IMR-90 (cell line): Measurements from ENCODE around the gene GNG5. TPM values are rescaled to one million over a fixed set of nuclear protein-coding genes. Genes with fewer than 3 reads are reported as not detected.

Experiments used
- ATAC-seq: fragments of 200-7000 bp; cut with Tn5 transposase; 2 replicates; pipeline ENCODE4 v1.9.1; 2020; ENCODE audit warnings: low read depth, mild to moderate bottlenecking, moderate library complexity
- BruUV-seq: library from RNA; stranded (reverse); fragments of 400-500 nt; replicated peaks from 2 replicates; lab custom pipeline; 2021; lab: Mats Ljungman, UMichigan
- CTCF ChIA-PET: fragments of 300-600 bp; formaldehyde crosslinking; extraction: SDS; loops from one replicate; lab custom pipeline; 2021; ENCODE audit warnings: antibody characterized with exemption; lab: Yijun Ruan, JAX
- POLR2A ChIA-PET: fragments of 300-600 bp; sonication (Branson Sonifier 250); formaldehyde crosslinking; loops from one replicate; lab custom pipeline; 2022; ENCODE audit warnings: antibody characterized with exemption; ENCODE audit not compliant: unreplicated experiment; lab: Charles Lee
- DNase-seq: peaks from one replicate; pipeline ENCODE4 v3.0.0; 2013
- H2AFZ ChIP-seq: replicated peaks from 2 replicates; pipeline ENCODE3; 2013; ENCODE audit warnings: low read length, mild to moderate bottlenecking; ENCODE audit not compliant: poor library complexity
- H2AK5ac ChIP-seq: 2 replicates; pipeline ENCODE4 v1.6.1; 2013; ENCODE audit warnings: low read depth, low read length, inconsistent platforms
- H2AK9ac ChIP-seq: replicated peaks from 2 replicates; pipeline ENCODE3; 2013; ENCODE audit warnings: mild to moderate bottlenecking, low read depth, low read length, moderate library complexity; ENCODE audit not compliant: poor library complexity
- H2BK120ac ChIP-seq: 2 replicates; pipeline ENCODE4 v1.6.1; 2013; ENCODE audit warnings: low read depth, low read length, inconsistent platforms
- H2BK15ac ChIP-seq: 3 replicates; pipeline ENCODE4 v1.6.1; 2013; ENCODE audit warnings: low read depth, low read length, inconsistent platforms
- H2BK20ac ChIP-seq: 2 replicates; pipeline ENCODE4 v1.6.1; 2013; ENCODE audit warnings: low read depth, mild to moderate bottlenecking, inconsistent platforms, low read length, moderate library complexity
- H2BK5ac ChIP-seq: 2 replicates; pipeline ENCODE4 v1.6.1; 2013; ENCODE audit warnings: mild to moderate bottlenecking, low read depth, low read length, inconsistent platforms; ENCODE audit not compliant: poor library complexity, severe bottlenecking
- H3K14ac ChIP-seq: replicated peaks from 2 replicates; pipeline ENCODE4 v1.6.1; 2013; ENCODE audit warnings: low read depth, low read length, inconsistent platforms
- H3K18ac ChIP-seq: 2 replicates; pipeline ENCODE4 v1.6.1; 2013; ENCODE audit warnings: low read depth, low read length, control low read depth
- H3K23ac ChIP-seq: 2 replicates; pipeline ENCODE4 v1.6.1; 2013; ENCODE audit warnings: low read depth, low read length, inconsistent platforms
- H3K27ac ChIP-seq: 2 replicates; pipeline ENCODE4 v1.5.1; 2013; ENCODE audit warnings: mild to moderate bottlenecking, control low read depth, low read length; ENCODE audit not compliant: insufficient read depth
- H3K27me3 ChIP-seq: 2 replicates; pipeline ENCODE4 v1.6.1; 2013; ENCODE audit warnings: low read length; ENCODE audit not compliant: control insufficient read depth, insufficient read depth
- H3K36me3 ChIP-seq: 2 replicates; pipeline ENCODE4 v1.6.1; 2013; ENCODE audit warnings: low read length, mixed read lengths; ENCODE audit not compliant: control insufficient read depth, insufficient read depth
- H3K4ac ChIP-seq: 2 replicates; pipeline ENCODE4 v1.6.1; 2013; ENCODE audit warnings: low read depth, low read length, inconsistent platforms
- H3K4me1 ChIP-seq: 2 replicates; pipeline ENCODE4 v1.6.1; 2013; ENCODE audit warnings: low read length, mixed read lengths; ENCODE audit not compliant: control insufficient read depth, insufficient read depth
- H3K4me2 ChIP-seq: 2 replicates; pipeline ENCODE4 v1.6.1; 2013; ENCODE audit warnings: low read depth, mild to moderate bottlenecking, control low read depth, low read length, moderate library complexity
- H3K4me3 ChIP-seq: 2 replicates; pipeline ENCODE4 v1.5.1; 2013; ENCODE audit warnings: low read depth, mild to moderate bottlenecking, control low read depth, low read length, moderate library complexity; ENCODE audit not compliant: insufficient read depth
- H3K56ac ChIP-seq: 2 replicates; pipeline ENCODE4 v1.6.1; 2013; ENCODE audit warnings: low read length, inconsistent platforms; ENCODE audit not compliant: insufficient read depth; ENCODE audit errors: extremely low read depth
- H3K79me1 ChIP-seq, 2 experiments: 2 replicates each; pipeline ENCODE4 v1.6.1; 2013; ENCODE audit warnings: low read length in 2 of 2, inconsistent platforms in 1 of 2, low read depth in 1 of 2
- H3K9ac ChIP-seq: 2 replicates; pipeline ENCODE4 v1.6.1; 2013; ENCODE audit warnings: low read depth, low read length, control low read depth
- H3K9me1 ChIP-seq: 2 replicates; pipeline ENCODE4 v1.6.1; 2013; ENCODE audit warnings: low read length, inconsistent platforms; ENCODE audit not compliant: insufficient read depth
- H3K9me3 ChIP-seq: 2 replicates; pipeline ENCODE4 v1.6.1; 2013; ENCODE audit warnings: low read length; ENCODE audit not compliant: control insufficient read depth, insufficient read depth
- H4K20me1 ChIP-seq: 2 replicates; pipeline ENCODE4 v1.6.1; 2013; ENCODE audit warnings: low read length, inconsistent platforms; ENCODE audit not compliant: insufficient read depth
- H4K5ac ChIP-seq: 2 replicates; pipeline ENCODE4 v1.6.1; 2013; ENCODE audit warnings: mild to moderate bottlenecking, low read depth, low read length, control low read depth
- H4K8ac ChIP-seq, 2 experiments: 2 replicates each; pipeline ENCODE4 v1.6.1; 2013; ENCODE audit warnings: low read depth in 2 of 2, low read length in 2 of 2, control low read depth in 1 of 2, inconsistent platforms in 1 of 2
- H4K91ac ChIP-seq: 2 replicates; pipeline ENCODE4 v1.6.1; 2013; ENCODE audit warnings: low read depth, low read length, inconsistent platforms; ENCODE audit not compliant: insufficient read depth
- BHLHE40 ChIP-seq: fragments of 150-350 bp; IDR thresholded peaks from 2 replicates; pipeline ENCODE4 v1.6.1; 2016; ENCODE audit warnings: mild to moderate bottlenecking, low read depth, low read length
- CEBPB ChIP-seq: IDR thresholded peaks from 2 replicates; pipeline ENCODE4 v1.6.1; 2012; ENCODE audit warnings: low read depth, low read length, improper control_type of control experiment
- CHD1 ChIP-seq: IDR thresholded peaks from 2 replicates; pipeline ENCODE4 v1.6.1; 2012; ENCODE audit warnings: low read depth, low read length, improper control_type of control experiment
- CTCF ChIP-seq: conservative IDR thresholded peaks from 2 replicates; pipeline ENCODE4 v1.5.1; 2012; ENCODE audit warnings: mild to moderate bottlenecking, low read depth, low read length, improper control_type of control experiment
- FOS ChIP-seq: fragments of 150-350 bp; IDR thresholded peaks from 2 replicates; pipeline ENCODE4 v1.6.1; 2016; ENCODE audit warnings: low read depth, low read length
- MAFK ChIP-seq: IDR thresholded peaks from 2 replicates; pipeline ENCODE4 v1.6.1; 2012; ENCODE audit warnings: low read depth, low read length, improper control_type of control experiment
- MXI1 ChIP-seq: IDR thresholded peaks from 2 replicates; pipeline ENCODE4 v1.6.1; 2012; ENCODE audit warnings: low read depth, mild to moderate bottlenecking, low read length, moderate library complexity, borderline replicate concordance
- POLR2A ChIP-seq: IDR thresholded peaks from 2 replicates; pipeline ENCODE4 v1.6.1; 2012; ENCODE audit warnings: mild to moderate bottlenecking, low read depth, low read length
- RCOR1 ChIP-seq: IDR thresholded peaks from 2 replicates; pipeline ENCODE4 v1.6.1; 2012; ENCODE audit warnings: mild to moderate bottlenecking, low read length, improper control_type of control experiment; ENCODE audit not compliant: insufficient replicate concordance
- USF2 ChIP-seq: fragments of 150-350 bp; IDR thresholded peaks from 2 replicates; pipeline ENCODE4 v1.6.1; 2017; ENCODE audit warnings: mild to moderate bottlenecking, antibody characterized with exemption, low read length, low read depth
- WGBS, 2 experiments: methylation state at CpG; one replicate each; pipeline versions ENCODE4 v1.1.5 to v1.1.7; 2013; ENCODE audit warnings: missing lambda C conversion rate in 2 of 2; ENCODE audit not compliant: insufficient read length in 1 of 2; ENCODE audit errors: extremely low coverage in 2 of 2; 5-methylcytosine and 5-hydroxymethylcytosine counted together
- dilution Hi-C: fragments of 300-500 bp; cut with HindIII; formaldehyde crosslinking; loops from one replicate; pipeline ENCODE4 v1.14.3; 2018; ENCODE audit warnings: low sequenced_read_pairs; ENCODE audit not compliant: unreplicated experiment
- in situ Hi-C: fragments of 300-500 bp; cut with MboI; formaldehyde crosslinking; loops from 3 replicates; pipeline ENCODE4 v1.14.3; 2019; ENCODE audit warnings: low sequenced_read_pairs, inconsistent platforms, mixed read lengths
- intact Hi-C: fragments of 100-400 bp; cut with micrococcal nuclease; formaldehyde crosslinking; loops from 2 replicates; pipeline ENCODE4 v1.10.0; 2022
- polyA plus RNA-seq, 3 experiments: library from polyadenylated mRNA; depleted of rRNA; stranded (reverse); fragments of >200 nt; gene quantifications; 2 replicates each; pipeline ENCODE4 v1.2.3, GENCODE V29; 2012; ENCODE audit warnings: low replicate concordance in 1 of 3
- total RNA-seq: library from RNA; depleted of rRNA; stranded (reverse); fragments of >200 nt; gene quantifications from 2 replicates; pipeline ENCODE4 v1.2.3, GENCODE V29; 2012

GNG5 gene
- total and polyA plus RNA-seq, 2 of the 4 experiments (the other 2 are of a cell fraction), result 36.4 to 128 TPM

GRCh38 chr1:84478876-84479868, 27.2 kb downstream of the GNG5 start, which contains the start of gene RPF1:
Gene RPF1, plus strand, starts transcription at chr1:84479266. Its CDS starts 16 bp downstream, at chr1:84479282.
- in situ Hi-C loops, result no loop called here
- Histone ChIP-seq H3K27me3 (no peaks in the 10 kb centered on the region), H4K91ac (peak within 1 kb of the TSS; percentile 87), H2BK15ac (peak within 1 kb of the TSS; percentile 27; the same call in 2 of the 3 replicates), H3K23ac (peak within 1 kb of the TSS; percentile 91), H3K9me1 (peaks cover 4% of the 10 kb centered on the region; the same call in 1 of the 2 replicates), H3K4ac (peak within 1 kb of the TSS; percentile 93), H2BK120ac (peak within 1 kb of the TSS; percentile 79), H4K5ac (peak within 1 kb of the TSS; percentile 100), H3K56ac (peak within 1 kb of the TSS; percentile 67), H3K4me1 (peaks cover 3% of the 10 kb centered on the region), H4K8ac (peak within 1 kb of the TSS; percentile 92 to 100), H2AK5ac (peak within 1 kb of the TSS; percentile 55), H3K18ac (peak within 1 kb of the TSS; percentile 83), H2BK20ac (no peak within 1 kb of the TSS), H3K36me3 (peaks cover 3% of the 10 kb centered on the region; the same call in 1 of the 2 replicates), H2AK9ac (peak within 1 kb of the TSS; percentile 93), H3K4me3 (peak within 1 kb of the TSS; percentile 60), H2AFZ (peak within 1 kb of the TSS; percentile 99), H3K9ac (peak within 1 kb of the TSS; percentile 84), H2BK5ac (peak within 1 kb of the TSS; percentile 76), H3K14ac (peak within 1 kb of the TSS; percentile 97), H3K27ac (peak within 1 kb of the TSS; percentile 78), H3K4me2 (peak within 1 kb of the TSS; percentile 95), H3K9me3 (no peaks in the 10 kb centered on the region), H4K20me1 (peaks cover 4% of the 10 kb centered on the region), H3K79me1 (peaks cover 4 to 31% of the 10 kb centered on the region in 2 experiments; a peak in 3 of 4 replicates)
- 10% methylated on average over 17 of the region's 51 CpGs; no CpG with 5 or more reads in 1 of the 2 experiments for WGBS, 2 experiments
- TF ChIP-seq BHLHE40 (no peak), POLR2A (peak; percentile 78), RCOR1 (no peak), FOS (no peak), CHD1 (no peak), CEBPB (no peak), CTCF (no peak), MAFK (no peak), MXI1 (peak; percentile 47; the same call in 1 of the 2 replicates), USF2 (0 out of 2 replicates have a peak, but pooled peaks have one; percentile 20)
- dilution Hi-C loops, result no loop called here
- CTCF ChIA-PET, result interaction anchor here (0.6 kb wide), 1 partner anchor 470 kb away, joined by 3 read pairs; no protein-coding TSS in a partner anchor
- POLR2A ChIA-PET, result interaction anchor here (0.8 to 1.0 kb wide), 2 partner anchors 16 to 27 kb away, joined by 3 read pairs; no protein-coding TSS in a partner anchor
- peak; percentile 96 for ATAC-seq
- intact Hi-C loops, result loop anchor here (1.0 kb wide), 1 partner anchor 142 kb away; no protein-coding TSS in a partner anchor
- DNase-seq, result peak; percentile 79
- TSS peak; percentile 20 for BruUV-seq
